Left kidney (tissue), 8 donors: Measurements from ENCODE around the gene RING1. TPM values are rescaled to one million over a fixed set of nuclear protein-coding genes. Genes with fewer than 3 reads are reported as not detected.
A peak's percentile ranks its signal among the peaks of the same experiment; 100 is the strongest.

Source experiments
- DNase-seq: peaks from one replicate; pipeline ENCODE4 v3.0.0-alpha.2; 2013
- long read RNA-seq, 8 donors: transcript quantifications; one replicate each; lab custom pipeline, GENCODE V29; 2026
- polyA plus RNA-seq: library from polyadenylated mRNA; unstranded; fragments of 120-200 nt; gene quantifications from one replicate; pipeline ENCODE4 v1.2.1, GENCODE V29; 2013; ENCODE audit not compliant: insufficient read length

The RING1 gene
- polyA plus RNA-seq = 53.4 TPM
- long read RNA-seq, donor 1, transcript RING1-201 (7 exons, 1,752 nt) = major isoform, 31 of 62 reads
- long read RNA-seq, donor 1, partial matches to known transcripts = 23 of 62 reads
- long read RNA-seq, donor 1, other reads (novel, unspliced or antisense) = 7 of 62 reads
- long read RNA-seq, donor 2, transcript RING1-201 (7 exons, 1,752 nt) = major isoform, 18 of 31 reads
- long read RNA-seq, donor 2, partial matches to known transcripts = 13 of 31 reads
- long read RNA-seq, donor 2, other reads (novel, unspliced or antisense) = 0 of 31 reads
- long read RNA-seq, donor 3, transcript RING1-201 (7 exons, 1,752 nt) = major isoform, 14 of 25 reads
- long read RNA-seq, donor 3, partial matches to known transcripts = 8 of 25 reads
- long read RNA-seq, donor 3, other reads (novel, unspliced or antisense) = 0 of 25 reads
- long read RNA-seq, donor 4 = 0 reads
- long read RNA-seq, donor 5, transcript RING1-201 (7 exons, 1,752 nt) = major isoform, 28 of 65 reads
- long read RNA-seq, donor 5, partial matches to known transcripts = 37 of 65 reads
- long read RNA-seq, donor 5, other reads (novel, unspliced or antisense) = 0 of 65 reads
- long read RNA-seq, donor 6, transcript RING1-201 (7 exons, 1,752 nt) = major isoform, 13 of 18 reads
- long read RNA-seq, donor 6, partial matches to known transcripts = 5 of 18 reads
- long read RNA-seq, donor 6, other reads (novel, unspliced or antisense) = 0 of 18 reads
- long read RNA-seq, donor 7, transcript RING1-201 (7 exons, 1,752 nt) = major isoform, 27 of 37 reads
- long read RNA-seq, donor 7, partial matches to known transcripts = 10 of 37 reads
- long read RNA-seq, donor 7, other reads (novel, unspliced or antisense) = 0 of 37 reads
- long read RNA-seq, donor 8, transcript RING1-201 (7 exons, 1,752 nt) = major isoform, 6 of 16 reads
- long read RNA-seq, donor 8, partial matches to known transcripts = 10 of 16 reads
- long read RNA-seq, donor 8, other reads (novel, unspliced or antisense) = 0 of 16 reads

GRCh38 chr6:33208091-33208967 is at the start of gene RING1:
Gene RING1, plus strand, starts transcription at chr6:33208500. Its CDS starts 323 bp downstream, at chr6:33208823.
- peak; percentile 81 for DNase-seq

GRCh38 chr6:33160096-33160495 is 48.2 kb upstream of the RING1 start:
- DNase-seq = no peak

- DNase-seq = no peak
Measured at GRCh38 chr6:33160728-33161344, 47.5 kb upstream of the RING1 start.

- DNase-seq = peak; percentile 52
Measured at GRCh38 chr6:33161354-33162331, 46.7 kb upstream of the RING1 start.

GRCh38 chr6:33163540-33163939 is 44.8 kb upstream of the RING1 start:
- DNase-seq = no peak

- DNase-seq = no peak
Measured at GRCh38 chr6:33164176-33164575, 44.1 kb upstream of the RING1 start.

GRCh38 chr6:33164665-33165373 is 43.5 kb upstream of the RING1 start:
- DNase-seq = no peak

- no peak for DNase-seq
Measured at GRCh38 chr6:33165581-33166258, 42.6 kb upstream of the RING1 start.

- DNase-seq = no peak
Measured at GRCh38 chr6:33166363-33166762, 41.9 kb upstream of the RING1 start.

GRCh38 chr6:33166811-33167210 is 41.5 kb upstream of the RING1 start:
- no peak for DNase-seq

- no peak for DNase-seq
Measured at GRCh38 chr6:33167374-33168283, 40.7 kb upstream of the RING1 start.

GRCh38 chr6:33168284-33168601 is 40.1 kb upstream of the RING1 start:
- DNase-seq = no peak

GRCh38 chr6:33168639-33169038 is 39.7 kb upstream of the RING1 start:
- no peak for DNase-seq

- no peak for DNase-seq
Measured at GRCh38 chr6:33169291-33170175, 38.8 kb upstream of the RING1 start.

GRCh38 chr6:33170176-33171015 is 37.9 kb upstream of the RING1 start:
- DNase-seq = no peak
